ENCODE results near the gene CTDP1.

Gene CTDP1

GRCh38 chr18:79786304-79786703 is 106.7 kb downstream of the CTDP1 start:
- DNase-seq = no peak

GRCh38 chr18:79786786-79787526 is 107.4 kb downstream of the CTDP1 start:
- DNase-seq = no peak

GRCh38 chr18:79787527-79787864 is 107.9 kb downstream of the CTDP1 start:
- no peak for DNase-seq

GRCh38 chr18:79787865-79788733 is 108.5 kb downstream of the CTDP1 start:
- no peak for DNase-seq

GRCh38 chr18:79788734-79789085 is 109.1 kb downstream of the CTDP1 start:
- no peak for DNase-seq

- no peak for DNase-seq
Observed at GRCh38 chr18:79789091-79789891, 109.7 kb downstream of the CTDP1 start.

- no peak for DNase-seq
Observed at GRCh38 chr18:79789901-79790890, 110.6 kb downstream of the CTDP1 start.

- DNase-seq = no peak
Observed at GRCh38 chr18:79790996-79791972, 111.7 kb downstream of the CTDP1 start.

- no peak for DNase-seq
Observed at GRCh38 chr18:79792096-79792987, 112.7 kb downstream of the CTDP1 start.

GRCh38 chr18:79792988-79793355 is 113.4 kb downstream of the CTDP1 start:
- DNase-seq = no peak

- DNase-seq = no peak
Observed at GRCh38 chr18:79794846-79795245, 115.2 kb downstream of the CTDP1 start.

- no peak for DNase-seq
Observed at GRCh38 chr18:79795446-79795845, 115.8 kb downstream of the CTDP1 start.

- DNase-seq = no peak
Observed at GRCh38 chr18:79796016-79796415, 116.4 kb downstream of the CTDP1 start.

- DNase-seq = no peak
Observed at GRCh38 chr18:79796531-79797405, 117.2 kb downstream of the CTDP1 start.

GRCh38 chr18:79797518-79798345 is 118.1 kb downstream of the CTDP1 start, which contains the start of gene KCNG2:
Gene KCNG2, plus strand, starts transcription at chr18:79797938. Its CDS starts 65,730 bp downstream, at chr18:79863668.
- no peak for DNase-seq

GRCh38 chr18:79798346-79798998 is 118.9 kb downstream of the CTDP1 start:
- no peak for DNase-seq

- no peak for DNase-seq
Observed at GRCh38 chr18:79798999-79799370, 119.4 kb downstream of the CTDP1 start.
